H1 (cell line): ENCODE results near the gene FAHD1. TPM values are rescaled to one million over a fixed set of nuclear protein-coding genes. Genes with fewer than 3 reads are reported as not detected.

Experiments used
- CEBPB ChIP-seq: IDR thresholded peaks from 2 replicates; pipeline ENCODE4 v1.6.1; 2012; ENCODE audit warnings: low read depth, low read length
- KDM5A ChIP-seq: fragments of 200-600 bp; IDR thresholded peaks from 2 replicates; pipeline ENCODE4 v1.7.1; 2012; ENCODE audit warnings: mild to moderate bottlenecking, low read length, inconsistent platforms, mixed read lengths
- MAFK ChIP-seq: IDR thresholded peaks from 2 replicates; pipeline ENCODE4 v1.6.1; 2012; ENCODE audit warnings: low read depth, mild to moderate bottlenecking, improper control_type of control experiment, low read length
- NRF1 ChIP-seq: IDR thresholded peaks from 2 replicates; pipeline ENCODE4 v1.6.1; 2011; ENCODE audit warnings: mild to moderate bottlenecking, low read depth, low read length, improper control_type of control experiment
- SIN3A ChIP-seq, 2 experiments: IDR thresholded peaks in 1 of 2; conservative IDR thresholded peaks in 1 of 2; 2 replicates each; pipeline ENCODE4 v1.6.1; 2011 to 2012; ENCODE audit warnings: low read length in 2 of 2, improper control_type of control experiment in 1 of 2, low read depth in 1 of 2, mild to moderate bottlenecking in 1 of 2
- SP1 ChIP-seq: IDR thresholded peaks from 2 replicates; pipeline ENCODE4 v1.6.1; 2011; ENCODE audit warnings: low read depth, low read length
- SRF ChIP-seq: IDR thresholded peaks from 2 replicates; pipeline ENCODE4 v1.6.1; 2011; ENCODE audit warnings: mild to moderate bottlenecking, low read depth, low read length, moderate library complexity
- TEAD4 ChIP-seq: IDR thresholded peaks from 2 replicates; pipeline ENCODE4 v1.6.1; 2012; ENCODE audit warnings: low read depth, low read length, inconsistent platforms, mixed read lengths
- polyA plus RNA-seq, 7 experiments: library from polyadenylated mRNA; depleted of rRNA in 3 of 7; stranded (reverse) in 5 of 7; unstranded in 2 of 7; fragments of >200 nt in 5 of 7; fragments of 200-250 nt in 2 of 7; gene quantifications; 1 replicate in 5 of 7; 2 replicates in 1 of 7; 4 replicates in 1 of 7; pipeline versions ENCODE4 v1.2.1 to v1.2.3, GENCODE V29; 2011 to 2013; ENCODE audit warnings: missing spikeins in 2 of 7, mixed read lengths in 2 of 7
- total RNA-seq: library from RNA; stranded (reverse); fragmentation: NEBNext Ultra II Directional; extraction: Animal tissue kit (Norgen Biotek cat#: 25700); gene quantifications from 2 replicates; pipeline ENCODE4 v1.2.1, GENCODE V29; 2021
- TF ChIP-seq, protein P1 (sequence below): IDR thresholded peaks from 2 replicates; pipeline ENCODE4 v1.6.1; 2012; ENCODE audit warnings: inconsistent platforms

The FAHD1 gene
- total and polyA plus RNA-seq, 2 of the 8 experiments (the other 6 are each of a cell fraction or from before 2014, with no cell fraction given): 20.4 to 31.9 TPM

DNA sequence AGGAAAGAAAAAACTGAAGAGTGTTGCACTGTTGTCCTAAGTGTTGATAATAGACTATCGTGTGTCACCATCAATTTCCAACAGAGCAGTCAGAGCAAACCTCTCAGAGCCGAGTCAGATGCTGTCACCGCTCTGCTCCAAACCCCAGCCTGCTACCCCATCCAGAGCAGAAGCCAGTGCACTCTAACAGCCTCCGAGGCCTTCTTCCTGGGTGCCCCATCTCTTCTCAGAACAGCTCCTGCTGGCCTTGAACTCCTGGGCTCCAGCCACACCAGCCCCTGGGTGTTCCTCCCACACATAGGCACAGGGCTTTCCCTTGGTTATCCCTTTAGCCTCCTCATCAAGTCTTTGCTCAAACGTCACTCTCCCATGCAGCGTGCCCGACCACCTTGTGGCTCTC lies 24.0 kb downstream of the FAHD1 start (continued):
- TF ChIP-seq NRF1 (no peak), MAFK (no peak), SRF (no peak), SP1 (no peak), CEBPB (no peak), TEAD4 (no peak), KDM5A (no peak), SIN3A (conservative IDR thresholded peaks at IDR 0.05 in 1 of 2, IDR thresholded peaks at IDR 0.05 in 1 of 2; ENCODE audit: low read depth in 1 of 2, low read length in 2 of 2) (no peak)
- TF ChIP-seq, protein P1, sequence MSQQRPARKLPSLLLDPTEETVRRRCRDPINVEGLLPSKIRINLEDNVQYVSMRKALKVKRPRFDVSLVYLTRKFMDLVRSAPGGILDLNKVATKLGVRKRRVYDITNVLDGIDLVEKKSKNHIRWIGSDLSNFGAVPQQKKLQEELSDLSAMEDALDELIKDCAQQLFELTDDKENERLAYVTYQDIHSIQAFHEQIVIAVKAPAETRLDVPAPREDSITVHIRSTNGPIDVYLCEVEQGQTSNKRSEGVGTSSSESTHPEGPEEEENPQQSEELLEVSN: no peak
- TF ChIP-seq, all 59 proteins: peak for 0
